ENCODE results near the gene NPLOC4. TPM values are rescaled to one million over a fixed set of nuclear protein-coding genes. Genes with fewer than 3 reads are reported as not detected.
A peak's percentile ranks its signal among the peaks of the same experiment; 100 is the strongest.

The NPLOC4 gene
- total and polyA plus RNA-seq, 9 of the 15 experiments (the other 6 are each of a cell fraction or from before 2014, with no cell fraction given) = 1.5 to 116 (median 64.5) TPM

DNA sequence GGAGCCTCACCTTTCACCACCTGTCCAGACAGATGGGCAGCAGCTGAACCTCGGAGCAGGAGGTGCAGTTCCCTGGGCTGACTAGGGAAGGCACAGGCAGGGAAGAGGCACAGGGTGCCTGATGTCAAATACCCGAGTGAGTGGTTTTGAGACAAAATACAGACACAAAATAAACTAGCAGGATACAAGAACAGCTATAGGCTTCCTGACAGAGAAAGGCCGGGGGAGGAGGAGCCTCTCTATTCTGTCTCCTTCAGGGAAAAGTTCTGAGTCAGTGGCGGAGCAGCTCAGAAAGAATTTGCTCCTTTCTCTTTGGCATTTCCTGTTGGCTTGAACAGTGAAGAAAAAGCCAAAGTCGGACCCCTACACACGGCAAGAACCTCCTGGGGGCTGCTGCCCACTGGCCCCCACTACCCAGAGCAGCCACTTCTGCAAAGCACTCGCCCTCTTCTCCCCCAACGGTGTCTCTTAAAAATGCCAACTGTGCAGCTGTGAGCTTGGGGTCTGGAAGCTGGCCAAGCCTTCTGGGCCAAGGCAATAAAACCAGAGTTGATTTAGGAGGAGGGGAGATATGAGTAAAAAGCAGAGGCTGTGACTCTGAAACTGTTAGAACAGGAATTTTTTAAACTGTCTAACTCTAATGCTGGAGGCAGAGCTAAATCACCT, 70.3 kb downstream of the NPLOC4 start:
- H4K20me1 ChIP-seq (replicated peaks; ENCODE audit: control insufficient read depth, insufficient read depth, low read length) = peaks cover 5% of the 10 kb centered on the region; the same call in 1 of the 2 replicates
- intact Hi-C loops (cut with micrococcal nuclease) = no loop called here
- 89% methylated on average over 8 of the region's 8 CpGs for WGBS (ENCODE audit: insufficient coverage, low coverage, missing lambda C conversion rate)
- H3K4me1 ChIP-seq (replicated peaks in 1 of 2; ENCODE audit: control insufficient read depth in 2 of 2, insufficient read depth in 2 of 2, low read length in 2 of 2) = peaks cover 0 to 3% of the 10 kb centered on the region in 2 experiments; a peak in 1 of 5 replicates
- H3K79me2 ChIP-seq (ENCODE audit: control insufficient read depth, insufficient read depth, low read length) = no peaks in the 10 kb centered on the region
- no peak overlapping the region for H3K27ac ChIP-seq (ENCODE audit: extremely low read depth, low read depth, low read length)
- no peak overlapping the region for H3K4me2 ChIP-seq (ENCODE audit: insufficient read depth, low read length)
- no peak overlapping the region for H2AFZ ChIP-seq (ENCODE audit: low read depth, low read length)
- no peak for ATAC-seq
- in situ Hi-C loops (cut with MboI) = no loop called here
- TF ChIP-seq, protein P1, sequence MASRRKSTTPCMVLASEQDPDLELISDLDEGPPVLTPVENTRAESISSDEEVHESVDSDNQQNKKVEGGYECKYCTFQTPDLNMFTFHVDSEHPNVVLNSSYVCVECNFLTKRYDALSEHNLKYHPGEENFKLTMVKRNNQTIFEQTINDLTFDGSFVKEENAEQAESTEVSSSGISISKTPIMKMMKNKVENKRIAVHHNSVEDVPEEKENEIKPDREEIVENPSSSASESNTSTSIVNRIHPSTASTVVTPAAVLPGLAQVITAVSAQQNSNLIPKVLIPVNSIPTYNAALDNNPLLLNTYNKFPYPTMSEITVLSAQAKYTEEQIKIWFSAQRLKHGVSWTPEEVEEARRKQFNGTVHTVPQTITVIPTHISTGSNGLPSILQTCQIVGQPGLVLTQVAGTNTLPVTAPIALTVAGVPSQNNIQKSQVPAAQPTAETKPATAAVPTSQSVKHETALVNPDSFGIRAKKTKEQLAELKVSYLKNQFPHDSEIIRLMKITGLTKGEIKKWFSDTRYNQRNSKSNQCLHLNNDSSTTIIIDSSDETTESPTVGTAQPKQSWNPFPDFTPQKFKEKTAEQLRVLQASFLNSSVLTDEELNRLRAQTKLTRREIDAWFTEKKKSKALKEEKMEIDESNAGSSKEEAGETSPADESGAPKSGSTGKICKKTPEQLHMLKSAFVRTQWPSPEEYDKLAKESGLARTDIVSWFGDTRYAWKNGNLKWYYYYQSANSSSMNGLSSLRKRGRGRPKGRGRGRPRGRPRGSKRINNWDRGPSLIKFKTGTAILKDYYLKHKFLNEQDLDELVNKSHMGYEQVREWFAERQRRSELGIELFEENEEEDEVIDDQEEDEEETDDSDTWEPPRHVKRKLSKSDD (conservative IDR thresholded peaks at IDR 0.05; ENCODE audit: low read length) = no peak
- TF ChIP-seq TRIM24 (IDR thresholded peaks at IDR 0.05) (no peak), NFIC (IDR thresholded peaks at IDR 0.05) (0 out of 2 replicates have a peak, but pooled peaks have one; percentile 10)
- ChIA-PET POLR2A (interaction anchor here (0.7 to 1.7 kb wide), 7 partner anchors 11 to 101 kb away, joined by 3 to 5 read pairs (median 4); partner anchors contain the start of gene FAAP100), CTCF (ENCODE audit: low intra/inter-chr PET ratio) (no interaction called here)
- no peak overlapping the region for H3K4me3 ChIP-seq
- no peak for FAIRE-seq
- BruUV-seq (replicated peaks) = no TSS peak
- H3K9me1 ChIP-seq (ENCODE audit: control insufficient read depth, insufficient read depth, low read length) = no peaks in the 10 kb centered on the region
- H3K9me3 ChIP-seq (replicated peaks; ENCODE audit: control insufficient read depth, insufficient read depth, low read depth, low read length) = no peaks in the 10 kb centered on the region
- H3K36me3 ChIP-seq (ENCODE audit: control insufficient read depth, insufficient read depth, low read length) = peaks cover 98% of the 10 kb centered on the region
- H3K9ac ChIP-seq (ENCODE audit: insufficient read depth in 1 of 2, low read depth in 2 of 2, low read length in 2 of 2) = no peak overlapping the region
- DNase-seq (ENCODE audit: extremely low read depth in 1 of 4, low spot score in 3 of 4) = no peak
- H3K27me3 ChIP-seq (ENCODE audit: control insufficient read depth in 2 of 2, insufficient read depth in 2 of 2, low read length in 2 of 2) = no peaks in the 10 kb centered on the region

All from K562 (cell line).